ENCODE data around the gene DKK1. TPM values are rescaled to one million over a fixed set of nuclear protein-coding genes. Genes with fewer than 3 reads are reported as not detected.

The DKK1 gene
- total and polyA plus RNA-seq, 2 of the 13 experiments (the other 11 are each of a cell fraction or from before 2014, with no cell fraction given), result 123 to 262 TPM

DNA sequence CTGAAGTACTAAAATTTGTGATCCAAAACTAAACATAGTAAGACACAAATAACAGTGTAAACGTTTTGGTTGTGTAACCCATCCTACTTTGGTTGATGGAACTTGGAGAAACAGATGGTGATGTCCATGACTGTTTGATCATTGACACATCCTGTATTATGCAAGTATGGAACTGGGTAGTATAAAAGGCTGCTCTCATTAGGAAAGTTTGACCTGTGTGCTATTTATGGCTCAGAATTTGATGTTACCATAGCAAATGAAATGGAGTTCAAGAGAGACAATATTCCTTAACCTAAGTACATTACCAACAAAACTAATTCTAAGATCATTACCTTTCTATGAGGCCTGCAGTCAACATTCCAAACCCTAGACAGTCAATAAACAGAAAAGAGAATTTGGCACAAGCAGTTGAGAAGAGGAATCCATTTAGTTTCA lies 39.9 kb downstream of the DKK1 start (continued):
- TF ChIP-seq SMC3 (IDR thresholded peaks at IDR 0.05; ENCODE audit: low read length) (no peak), JARID2 (CRISPR knock-in tag; IDR thresholded peaks at IDR 0.05; ENCODE audit: insufficient replicate concordance) (no peak), ZNF138 (CRISPR knock-in tag; IDR thresholded peaks at IDR 0.05; ENCODE audit: low read depth) (no peak), FOXA3 (CRISPR knock-in tag; IDR thresholded peaks at IDR 0.05) (peak; percentile 64), NCOA1 (CRISPR knock-in tag; IDR thresholded peaks at IDR 0.05) (no peak), MYC (CRISPR knock-in tag; IDR thresholded peaks at IDR 0.05; ENCODE audit: borderline replicate concordance) (no peak), NFKB2 (CRISPR knock-in tag; IDR thresholded peaks at IDR 0.05; ENCODE audit: borderline replicate concordance) (no peak), MLLT10 (CRISPR knock-in tag; IDR thresholded peaks at IDR 0.05) (no peak), AHR (CRISPR knock-in tag; IDR thresholded peaks at IDR 0.05) (no peak), ZIK1 (CRISPR knock-in tag; IDR thresholded peaks at IDR 0.05; ENCODE audit: borderline replicate concordance, low read depth) (no peak), ZNF503 (CRISPR knock-in tag; IDR thresholded peaks at IDR 0.05) (no peak), SSRP1 (CRISPR knock-in tag; IDR thresholded peaks at IDR 0.05) (no peak), ZNF333 (CRISPR knock-in tag; IDR thresholded peaks at IDR 0.05; ENCODE audit: borderline replicate concordance) (no peak), GLI4 (CRISPR knock-in tag; IDR thresholded peaks at IDR 0.05; ENCODE audit: borderline replicate concordance) (no peak), PRDM4 (CRISPR knock-in tag; IDR thresholded peaks at IDR 0.05; ENCODE audit: borderline replicate concordance) (no peak), HMGA1 (CRISPR knock-in tag; conservative IDR thresholded peaks at IDR 0.05) (no peak), ZSCAN30 (CRISPR knock-in tag; IDR thresholded peaks at IDR 0.05) (no peak)
- TF ChIP-seq, protein P1, sequence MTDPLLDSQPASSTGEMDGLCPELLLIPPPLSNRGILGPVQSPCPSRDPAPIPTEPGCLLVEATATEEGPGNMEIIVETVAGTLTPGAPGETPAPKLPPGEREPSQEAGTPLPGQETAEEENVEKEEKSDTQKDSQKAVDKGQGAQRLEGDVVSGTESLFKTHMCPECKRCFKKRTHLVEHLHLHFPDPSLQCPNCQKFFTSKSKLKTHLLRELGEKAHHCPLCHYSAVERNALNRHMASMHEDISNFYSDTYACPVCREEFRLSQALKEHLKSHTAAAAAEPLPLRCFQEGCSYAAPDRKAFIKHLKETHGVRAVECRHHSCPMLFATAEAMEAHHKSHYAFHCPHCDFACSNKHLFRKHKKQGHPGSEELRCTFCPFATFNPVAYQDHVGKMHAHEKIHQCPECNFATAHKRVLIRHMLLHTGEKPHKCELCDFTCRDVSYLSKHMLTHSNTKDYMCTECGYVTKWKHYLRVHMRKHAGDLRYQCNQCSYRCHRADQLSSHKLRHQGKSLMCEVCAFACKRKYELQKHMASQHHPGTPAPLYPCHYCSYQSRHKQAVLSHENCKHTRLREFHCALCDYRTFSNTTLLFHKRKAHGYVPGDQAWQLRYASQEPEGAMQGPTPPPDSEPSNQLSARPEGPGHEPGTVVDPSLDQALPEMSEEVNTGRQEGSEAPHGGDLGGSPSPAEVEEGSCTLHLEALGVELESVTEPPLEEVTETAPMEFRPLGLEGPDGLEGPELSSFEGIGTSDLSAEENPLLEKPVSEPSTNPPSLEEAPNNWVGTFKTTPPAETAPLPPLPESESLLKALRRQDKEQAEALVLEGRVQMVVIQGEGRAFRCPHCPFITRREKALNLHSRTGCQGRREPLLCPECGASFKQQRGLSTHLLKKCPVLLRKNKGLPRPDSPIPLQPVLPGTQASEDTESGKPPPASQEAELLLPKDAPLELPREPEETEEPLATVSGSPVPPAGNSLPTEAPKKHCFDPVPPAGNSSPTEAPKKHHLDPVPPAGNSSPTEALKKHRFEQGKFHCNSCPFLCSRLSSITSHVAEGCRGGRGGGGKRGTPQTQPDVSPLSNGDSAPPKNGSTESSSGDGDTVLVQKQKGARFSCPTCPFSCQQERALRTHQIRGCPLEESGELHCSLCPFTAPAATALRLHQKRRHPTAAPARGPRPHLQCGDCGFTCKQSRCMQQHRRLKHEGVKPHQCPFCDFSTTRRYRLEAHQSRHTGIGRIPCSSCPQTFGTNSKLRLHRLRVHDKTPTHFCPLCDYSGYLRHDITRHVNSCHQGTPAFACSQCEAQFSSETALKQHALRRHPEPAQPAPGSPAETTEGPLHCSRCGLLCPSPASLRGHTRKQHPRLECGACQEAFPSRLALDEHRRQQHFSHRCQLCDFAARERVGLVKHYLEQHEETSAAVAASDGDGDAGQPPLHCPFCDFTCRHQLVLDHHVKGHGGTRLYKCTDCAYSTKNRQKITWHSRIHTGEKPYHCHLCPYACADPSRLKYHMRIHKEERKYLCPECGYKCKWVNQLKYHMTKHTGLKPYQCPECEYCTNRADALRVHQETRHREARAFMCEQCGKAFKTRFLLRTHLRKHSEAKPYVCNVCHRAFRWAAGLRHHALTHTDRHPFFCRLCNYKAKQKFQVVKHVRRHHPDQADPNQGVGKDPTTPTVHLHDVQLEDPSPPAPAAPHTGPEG (CRISPR knock-in tag; IDR thresholded peaks at IDR 0.05), result no peak
- TF ChIP-seq, protein P2, sequence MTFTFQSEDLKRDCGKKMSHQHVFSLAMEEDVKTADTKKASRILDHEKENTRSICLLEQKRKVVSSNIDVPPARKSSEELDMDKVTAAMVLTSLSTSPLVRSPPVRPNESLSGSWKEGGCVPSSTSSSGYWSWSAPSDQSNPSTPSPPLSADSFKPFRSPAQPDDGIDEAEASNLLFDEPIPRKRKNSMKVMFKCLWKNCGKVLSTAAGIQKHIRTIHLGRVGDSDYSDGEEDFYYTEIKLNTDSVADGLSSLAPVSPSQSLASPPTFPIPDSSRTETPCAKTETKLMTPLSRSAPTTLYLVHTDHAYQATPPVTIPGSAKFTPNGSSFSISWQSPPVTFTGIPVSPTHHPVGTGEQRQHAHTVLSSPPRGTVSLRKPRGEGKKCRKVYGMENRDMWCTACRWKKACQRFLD (CRISPR knock-in tag; IDR thresholded peaks at IDR 0.05; ENCODE audit: borderline replicate concordance), result no peak
- TF ChIP-seq, protein P3, sequence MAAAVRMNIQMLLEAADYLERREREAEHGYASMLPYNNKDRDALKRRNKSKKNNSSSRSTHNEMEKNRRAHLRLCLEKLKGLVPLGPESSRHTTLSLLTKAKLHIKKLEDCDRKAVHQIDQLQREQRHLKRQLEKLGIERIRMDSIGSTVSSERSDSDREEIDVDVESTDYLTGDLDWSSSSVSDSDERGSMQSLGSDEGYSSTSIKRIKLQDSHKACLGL (CRISPR knock-in tag; IDR thresholded peaks at IDR 0.05), result no peak

All from HepG2 (cell line).